GM12892 (cell line): ENCODE data around the gene FCGBP.
"Not testable (repeated sequence)": the region's sequence is repeated elsewhere in the genome, so short reads cannot be mapped to it uniquely, and the experiment has no call there.

Source experiments
- DNase-seq: peaks from one replicate; pipeline ENCODE4 v3.0.0; 2011; ENCODE audit not compliant: insufficient read length
- FAIRE-seq: peaks from 2 replicates; lab custom pipeline; 2011; peaks lifted over from hg19 to GRCh38; lab: Jason Lieb, UNC
- POLR2A ChIP-seq: IDR thresholded peaks from 2 replicates; pipeline ENCODE4 v1.6.1; 2011; ENCODE audit warnings: low read depth, low read length, control low read depth
- POLR2AphosphoS5 ChIP-seq: IDR thresholded peaks from 2 replicates; pipeline ENCODE4 v1.6.1; 2011; ENCODE audit warnings: low read depth, low read length, control low read depth
- TAF1 ChIP-seq: IDR thresholded peaks from 2 replicates; pipeline ENCODE4 v1.6.1; 2011; ENCODE audit warnings: low read depth, mild to moderate bottlenecking, control low read depth, low read length, borderline replicate concordance

Gene FCGBP

DNA sequence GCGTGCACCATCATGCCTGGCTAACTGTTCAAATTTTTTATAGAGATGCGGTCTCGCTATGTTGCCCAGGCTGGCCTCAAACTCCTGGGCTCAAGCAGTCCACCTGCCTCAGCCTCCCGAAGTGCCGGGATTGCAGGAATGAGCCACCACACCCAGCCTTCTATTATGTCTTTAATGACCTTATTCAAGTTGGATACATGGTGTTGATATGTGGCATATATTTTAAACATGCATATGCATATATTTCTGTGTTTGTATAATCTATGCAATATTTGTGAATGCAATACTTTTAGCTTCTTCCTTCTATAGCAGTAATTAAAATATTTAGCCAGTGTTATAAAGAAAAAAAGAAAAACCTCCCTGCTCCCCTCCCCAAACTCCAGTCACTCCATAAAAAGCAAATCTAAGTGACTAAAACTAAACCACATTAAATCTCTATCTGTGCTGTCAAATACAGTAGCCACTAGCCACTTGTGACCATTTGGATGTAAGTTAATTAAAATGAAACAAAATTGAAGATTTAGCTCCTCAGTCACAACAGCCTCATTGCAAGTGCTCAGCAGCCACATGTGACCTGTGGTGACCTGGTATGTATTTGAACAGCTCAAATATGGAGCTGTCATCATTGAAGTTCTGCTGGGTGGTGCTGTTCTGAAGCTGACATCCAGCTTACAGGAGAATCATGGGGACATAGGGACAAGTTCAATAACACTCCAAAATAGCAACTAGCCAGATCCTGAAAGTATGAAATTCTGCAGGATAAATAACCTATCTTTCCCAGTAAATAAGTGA, 27.4 kb downstream of the FCGBP start:
- FAIRE-seq = no peak
- TF ChIP-seq POLR2A (no peak), POLR2AphosphoS5 (no peak), TAF1 (no peak)
- DNase-seq = no peak

GRCh38 chr19:39906283-39906682, 28.2 kb downstream of the FCGBP start:
- no peak for FAIRE-seq
- TF ChIP-seq POLR2A (no peak), POLR2AphosphoS5 (no peak), TAF1 (no peak)
- DNase-seq = no peak

- FAIRE-seq, DNase-seq: not testable (repeated sequence)
Measured at GRCh38 chr19:39903486-39904091, 30.8 kb downstream of the FCGBP start.

DNA sequence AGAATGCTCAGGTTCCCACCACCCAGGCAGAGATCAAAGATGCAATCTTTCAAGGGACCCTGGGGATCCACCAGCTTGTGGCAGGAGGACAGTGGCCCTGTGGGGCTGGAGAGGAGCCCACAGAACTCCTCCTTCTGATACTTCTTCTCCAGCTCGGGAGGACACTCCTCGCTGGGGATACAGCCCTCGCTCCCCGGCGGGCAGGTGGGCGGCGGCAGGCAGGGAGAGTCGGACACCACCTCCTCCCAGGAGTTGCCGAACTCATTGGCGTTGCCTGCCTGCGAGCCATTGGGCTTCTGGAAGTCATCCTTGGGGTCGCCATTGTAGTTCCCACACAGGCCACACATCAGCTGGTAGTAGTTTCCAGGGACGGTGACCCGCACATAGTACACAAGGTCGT, 32.1 kb downstream of the FCGBP start:
- DNase-seq, FAIRE-seq: not testable (repeated sequence)

GRCh38 chr19:39901681-39902080, 32.8 kb downstream of the FCGBP start:
- FAIRE-seq, DNase-seq: not testable (repeated sequence)

GRCh38 chr19:39898858-39899257, 35.6 kb downstream of the FCGBP start:
- not testable (repeated sequence) for FAIRE-seq, DNase-seq

DNA sequence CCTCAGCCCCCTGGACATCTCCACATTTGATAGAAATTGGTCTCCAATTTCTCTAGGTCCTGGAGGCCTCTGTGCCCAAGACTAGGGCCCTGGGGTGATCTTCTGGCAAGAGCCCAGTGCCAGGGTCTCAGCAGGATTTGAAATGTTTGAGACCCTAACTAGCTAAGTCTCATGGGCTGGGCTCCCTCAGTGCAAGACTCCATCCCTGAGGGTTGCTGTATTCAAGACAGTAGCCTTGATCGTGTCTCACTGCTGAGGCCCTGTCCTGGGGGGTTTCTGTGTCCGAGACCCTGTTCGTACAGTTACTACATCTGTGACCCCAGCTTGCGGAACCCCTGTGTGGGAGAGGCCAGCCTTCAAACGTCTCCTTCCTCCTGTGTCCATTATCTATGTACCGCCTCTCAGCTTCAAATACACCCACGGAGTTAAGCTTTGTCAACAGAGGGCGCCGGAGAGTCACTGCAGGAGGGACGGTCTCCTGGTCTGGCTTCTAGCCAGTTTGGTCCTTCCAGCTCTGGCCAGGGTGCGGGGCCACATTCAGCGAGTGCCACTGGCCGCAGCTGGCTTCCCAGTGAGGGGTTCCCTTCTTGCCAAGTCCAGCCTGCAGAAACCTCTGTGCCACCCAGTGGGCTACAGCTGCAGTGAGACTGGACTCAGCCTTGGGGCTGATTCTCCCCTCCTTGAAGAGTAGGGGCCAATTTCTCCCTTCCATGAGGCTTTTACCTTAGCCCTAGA, 36.8 kb downstream of the FCGBP start:
- FAIRE-seq, DNase-seq: not testable (repeated sequence)

DNA sequence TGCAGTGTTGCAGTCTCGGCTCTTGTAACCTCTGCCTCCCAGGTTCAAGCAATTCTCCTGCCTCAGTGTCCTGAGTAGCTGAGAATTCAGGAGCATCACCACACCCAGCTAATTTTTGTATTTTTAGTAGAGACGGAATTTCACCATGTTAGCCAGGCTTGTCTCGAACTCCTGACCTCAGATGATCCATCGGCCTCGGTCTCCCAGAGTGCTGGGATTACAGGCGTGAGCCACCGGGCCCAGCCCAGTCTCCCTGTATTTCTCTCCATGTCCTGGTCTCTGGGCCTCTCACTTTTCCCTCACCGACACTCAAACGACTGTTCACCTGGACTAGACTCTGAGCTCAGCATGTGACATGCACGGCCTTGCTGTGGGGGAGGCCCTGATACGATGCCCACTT, 39.3 kb downstream of the FCGBP start:
- not testable (repeated sequence) for DNase-seq, FAIRE-seq

DNA sequence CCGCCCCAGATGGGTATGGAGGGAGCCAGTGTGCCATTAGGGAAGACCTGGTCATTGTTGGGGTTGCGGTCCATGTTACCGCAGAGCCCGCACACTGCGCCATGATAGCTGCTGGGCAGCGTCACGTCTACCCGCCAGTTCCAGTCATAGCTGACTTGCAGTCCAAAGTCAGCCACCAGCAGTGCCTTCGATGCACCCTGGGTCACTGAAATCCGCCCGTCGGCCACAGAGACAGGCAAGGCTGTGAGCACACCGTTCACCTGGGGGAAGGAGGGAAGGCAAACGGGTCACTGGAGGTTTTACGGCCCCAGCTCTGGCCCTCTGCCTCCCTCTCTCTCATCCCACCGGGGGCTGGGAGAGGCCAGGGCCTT, 40.2 kb downstream of the FCGBP start:
- DNase-seq, FAIRE-seq: not testable (repeated sequence)

DNA sequence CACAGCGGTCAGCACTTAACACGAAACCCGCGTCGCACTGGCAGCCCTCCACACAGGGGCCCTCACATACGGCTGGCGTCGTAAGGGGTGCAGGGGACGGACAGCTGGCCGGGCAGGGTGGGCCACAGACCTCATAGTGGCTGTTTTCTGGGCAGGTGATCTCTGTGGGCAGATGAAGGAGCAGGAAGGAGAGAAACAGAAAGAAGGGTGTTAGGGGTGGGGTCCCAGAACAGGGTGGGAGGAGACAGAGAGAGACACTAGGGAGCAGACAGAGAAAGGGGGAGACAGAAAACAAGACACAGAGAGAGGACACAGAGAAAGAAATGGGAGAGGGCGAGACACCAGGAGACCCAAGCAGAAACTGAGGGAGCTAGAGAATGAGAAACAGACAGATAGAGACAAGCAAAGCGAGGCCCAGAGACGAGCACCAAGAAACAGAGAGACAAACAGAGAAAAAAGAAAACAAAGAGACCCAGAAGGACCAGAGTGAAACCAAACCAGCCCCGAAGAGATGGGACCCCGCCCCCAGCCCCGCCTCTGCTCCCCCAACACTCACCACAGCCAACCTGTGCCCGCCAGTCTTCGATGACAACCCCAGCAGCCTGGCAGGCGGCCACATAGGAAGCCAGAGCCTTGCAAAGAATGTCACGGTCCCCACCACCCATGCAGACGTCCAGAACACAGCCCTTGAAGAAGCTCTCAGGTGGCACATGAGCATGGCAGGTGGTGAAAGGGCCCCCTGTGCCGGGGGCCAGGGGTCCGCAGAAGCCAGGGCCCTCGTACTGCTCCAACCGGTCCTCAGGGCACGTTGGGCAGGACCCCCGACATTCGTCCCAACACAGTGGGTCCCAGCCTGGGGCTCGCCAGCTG, 40.8 kb downstream of the FCGBP start:
- FAIRE-seq, DNase-seq: not testable (repeated sequence)

- FAIRE-seq = not testable (repeated sequence)
Measured at GRCh38 chr19:39892506-39892902, 41.9 kb downstream of the FCGBP start.

GRCh38 chr19:39891660-39892505, 42.6 kb downstream of the FCGBP start:
- FAIRE-seq, DNase-seq: not testable (repeated sequence)

More at GRCh38 chr19:39892506-39892902, 41.9 kb downstream of the FCGBP start:
- not testable (repeated sequence) for DNase-seq
